Left ventricle myocardium inferior (tissue), 1 donor: ENCODE measurements around the gene RPL28. TPM values are rescaled to one million over a fixed set of nuclear protein-coding genes. Genes with fewer than 3 reads are reported as not detected.

Experiments used
- DNase-seq: peaks from one replicate; pipeline ENCODE4 v3.0.0-alpha.2; 2020
- H3K27ac ChIP-seq: fragments of 200-600 bp; replicated peaks from 2 replicates; pipeline ENCODE4 v1.8.0; 2021
- H3K27me3 ChIP-seq: fragments of 200-600 bp; 2 replicates; pipeline ENCODE4 v1.8.0; 2021; ENCODE audit warnings: low read depth
- H3K36me3 ChIP-seq: fragments of 200-600 bp; 2 replicates; pipeline ENCODE4 v1.8.0; 2021
- H3K4me1 ChIP-seq: fragments of 200-600 bp; 2 replicates; pipeline ENCODE4 v1.8.0; 2021
- H3K4me3 ChIP-seq: fragments of 200-600 bp; 2 replicates; pipeline ENCODE4 v1.8.0; 2021; ENCODE audit warnings: mild to moderate bottlenecking, moderate library complexity
- H3K9me3 ChIP-seq: fragments of 200-600 bp; replicated peaks from 2 replicates; pipeline ENCODE4 v1.8.0; 2021
- CTCF ChIP-seq: fragments of 200-600 bp; IDR thresholded peaks from 2 replicates; pipeline ENCODE4 v1.8.0; 2021; ENCODE audit warnings: antibody characterized with exemption, mild to moderate bottlenecking, borderline replicate concordance
- intact Hi-C: fragments of 100-400 bp; cut with micrococcal nuclease; formaldehyde crosslinking; loops from one replicate; pipeline ENCODE4 v1.11.0; 2022
- long read RNA-seq: library from polyadenylated mRNA; unstranded; transcript quantifications from one replicate; pipeline ENCODE4 v2.0.0, GENCODE V29; 2021
- total RNA-seq: library from RNA; stranded (reverse); fragmentation: NEBNext Ultra II Directional; extraction: Animal tissue kit (Norgen Biotek cat#: 25700); gene quantifications from one replicate; pipeline ENCODE4 v1.2.1, GENCODE V29; 2021
- donor health status: DM: no; HTN: yes; CAD: no; lungs with severe emphysema.

RPL28 gene
- 559 TPM for total RNA-seq
- long read RNA-seq, full-length matches to known transcripts: 139 of 167 reads
- long read RNA-seq, partial matches to known transcripts: 21 of 167 reads
- long read RNA-seq, other reads (novel, unspliced or antisense): 7 of 167 reads

- H3K27me3 ChIP-seq: no peaks in the 10 kb centered on the region
- TF ChIP-seq CTCF: no peak
- DNase-seq: peak; percentile 97
- H3K27ac ChIP-seq: peak within 1 kb of the TSS; percentile 95
- H3K36me3 ChIP-seq: peaks cover 39% of the 10 kb centered on the region
- intact Hi-C loops: no loop called here
- no peaks in the 10 kb centered on the region for H3K9me3 ChIP-seq
- H3K4me3 ChIP-seq: peak within 1 kb of the TSS; percentile 85
- H3K4me1 ChIP-seq: peaks cover 64% of the 10 kb centered on the region
Measured at GRCh38 chr19:55385724-55386492, at the start of gene RPL28. Gene RPL28 (plus strand): TSS chr19:55385932. CDS start chr19:55386358, 426 bp downstream.

- Histone ChIP-seq H3K36me3 (no peaks in the 10 kb centered on the region), H3K27me3 (peaks cover 24% of the 10 kb centered on the region), H3K4me3 (no peak overlapping the region), H3K27ac (no peak overlapping the region), H3K4me1 (peaks cover 20% of the 10 kb centered on the region), H3K9me3 (no peaks in the 10 kb centered on the region)
- intact Hi-C loops: no loop called here
- TF ChIP-seq CTCF: no peak
- no peak for DNase-seq
Measured at GRCh38 chr19:55336101-55336500, 49.6 kb upstream of the RPL28 start.

- peaks cover 8% of the 10 kb centered on the region for H3K27me3 ChIP-seq
- no peaks in the 10 kb centered on the region for H3K9me3 ChIP-seq
- TF ChIP-seq CTCF: peak; percentile 68
- DNase-seq: peak; percentile 100
- H3K4me1 ChIP-seq: peaks cover 28% of the 10 kb centered on the region
- peak within 1 kb of the TSS; percentile 91 for H3K27ac ChIP-seq
- H3K4me3 ChIP-seq: peak within 1 kb of the TSS; percentile 75
- intact Hi-C loops: no loop called here
- H3K36me3 ChIP-seq: peaks cover 23% of the 10 kb centered on the region
Measured at GRCh38 chr19:55339105-55339888, 46.4 kb upstream of the RPL28 start, which contains the start of gene KMT5C. Gene KMT5C (plus strand): TSS chr19:55339876. CDS start chr19:55341937, 2,061 bp downstream.

- H3K9me3 ChIP-seq: no peaks in the 10 kb centered on the region
- intact Hi-C loops: no loop called here
- H3K36me3 ChIP-seq: peaks cover 23% of the 10 kb centered on the region
- peak overlapping the region; percentile 85 for H3K27ac ChIP-seq
- DNase-seq: no peak
- peak overlapping the region; percentile 75 for H3K4me3 ChIP-seq
- H3K27me3 ChIP-seq: peaks cover 4% of the 10 kb centered on the region
- peaks cover 28% of the 10 kb centered on the region for H3K4me1 ChIP-seq
- TF ChIP-seq CTCF: no peak
Measured at GRCh38 chr19:55339889-55340783, 45.6 kb upstream of the RPL28 start.

- H3K4me1 ChIP-seq: peaks cover 28% of the 10 kb centered on the region
- peaks cover 23% of the 10 kb centered on the region for H3K36me3 ChIP-seq
- no peak for DNase-seq
- H3K27me3 ChIP-seq: no peaks in the 10 kb centered on the region
- H3K4me3 ChIP-seq: peak overlapping the region; percentile 75
- no peaks in the 10 kb centered on the region for H3K9me3 ChIP-seq
- H3K27ac ChIP-seq: no peak overlapping the region
- intact Hi-C loops: no loop called here
- TF ChIP-seq CTCF: no peak
Measured at GRCh38 chr19:55340784-55341147, 45.0 kb upstream of the RPL28 start.
